H1 (cell line): Measurements from ENCODE around the gene METTL9. TPM values are rescaled to one million over a fixed set of nuclear protein-coding genes. Genes with fewer than 3 reads are reported as not detected.
A peak's percentile ranks its signal among the peaks of the same experiment; 100 is the strongest.

Experiments used
- CTCF ChIA-PET: fragments of 300-600 bp; sonication (Branson Sonifier 250); formaldehyde crosslinking; loops from one replicate; lab custom pipeline; 2021; ENCODE audit not compliant: partially characterized antibody; lab: Charles Lee
- POLR2A ChIA-PET: fragments of 300-600 bp; sonication (Branson Sonifier 250); formaldehyde crosslinking; loops from one replicate; lab custom pipeline; 2021; ENCODE audit warnings: inconsistent platforms; ENCODE audit not compliant: partially characterized antibody; lab: Charles Lee
- DNase-seq, 2 experiments: peaks; one replicate each; pipeline versions ENCODE4 v3.0.0 to v3.0.0-alpha.2; 2010 to 2022; ENCODE audit warnings: low spot score in 2 of 2, low read depth in 1 of 2, mixed read lengths in 1 of 2
- FAIRE-seq: peaks from 2 replicates; lab custom pipeline; 2011; peaks lifted over from hg19 to GRCh38; lab: Jason Lieb, UNC
- H2AFZ ChIP-seq: 2 replicates; pipeline ENCODE4 v1.8.1; 2012; ENCODE audit warnings: low read length, inconsistent platforms
- H2AK5ac ChIP-seq: 2 replicates; pipeline ENCODE4 v1.6.1; 2013; ENCODE audit warnings: low read depth, low read length
- H2BK120ac ChIP-seq: replicated peaks from 2 replicates; pipeline ENCODE3; 2013; ENCODE audit warnings: low read depth, low read length, inconsistent platforms
- H2BK12ac ChIP-seq: 2 replicates; pipeline ENCODE4 v1.6.1; 2013; ENCODE audit warnings: low read depth, low read length
- H2BK15ac ChIP-seq: 2 replicates; pipeline ENCODE4 v1.6.1; 2013; ENCODE audit warnings: low read length
- H2BK20ac ChIP-seq: 2 replicates; pipeline ENCODE4 v1.6.1; 2013; ENCODE audit warnings: low read length
- H2BK5ac ChIP-seq: 2 replicates; pipeline ENCODE4 v1.6.1; 2013; ENCODE audit warnings: low read depth, low read length
- H3K14ac ChIP-seq: 2 replicates; pipeline ENCODE4 v1.6.1; 2013; ENCODE audit warnings: inconsistent platforms; ENCODE audit not compliant: insufficient read length
- H3K18ac ChIP-seq: 2 replicates; pipeline ENCODE4 v1.6.1; 2013; ENCODE audit warnings: low read length; ENCODE audit errors: extremely low read depth
- H3K23ac ChIP-seq: 2 replicates; pipeline ENCODE4 v1.6.1; 2013; ENCODE audit warnings: inconsistent platforms; ENCODE audit not compliant: insufficient read length
- H3K23me2 ChIP-seq: 2 replicates; pipeline ENCODE4 v1.6.1; 2013; ENCODE audit warnings: low read depth, low read length
- H3K27ac ChIP-seq: 2 replicates; pipeline ENCODE4 v1.6.1; 2011; ENCODE audit warnings: low read depth, low read length, inconsistent platforms
- H3K27me3 ChIP-seq, 4 experiments: replicated peaks in 1 of 4; 1 replicate in 1 of 4; 2 replicates in 3 of 4; pipeline versions ENCODE4 v1.6.1 to v1.8.1; 2011 to 2013; ENCODE audit warnings: low read length in 3 of 4, mild to moderate bottlenecking in 3 of 4, inconsistent platforms in 2 of 4, mixed read lengths in 2 of 4, moderate library complexity in 1 of 4; ENCODE audit not compliant: control insufficient read depth in 3 of 4, insufficient read depth in 3 of 4; ENCODE audit errors: extremely low read depth in 1 of 4
- H3K36me3 ChIP-seq, 4 experiments: 2 replicates each; pipeline versions ENCODE4 v1.6.1 to v1.8.1; 2011 to 2013; ENCODE audit warnings: mild to moderate bottlenecking in 4 of 4, low read length in 3 of 4, moderate library complexity in 2 of 4, control low read depth in 1 of 4, inconsistent platforms in 1 of 4; ENCODE audit not compliant: insufficient read depth in 4 of 4, control insufficient read depth in 2 of 4
- H3K4ac ChIP-seq: replicated peaks from 2 replicates; pipeline ENCODE3; 2013; ENCODE audit warnings: low read length, low read depth, mixed read lengths, inconsistent platforms; ENCODE audit not compliant: insufficient read length
- H3K4me1 ChIP-seq, 4 experiments: replicated peaks in 1 of 4; 1 replicate in 1 of 4; 2 replicates in 3 of 4; pipeline versions ENCODE4 v1.6.1 to v1.8.1; 2011 to 2013; ENCODE audit warnings: low read length in 3 of 4, inconsistent platforms in 2 of 4, mixed read lengths in 1 of 4; ENCODE audit not compliant: insufficient read depth in 4 of 4, control insufficient read depth in 3 of 4
- H3K4me2 ChIP-seq, 2 experiments: 2 replicates each; pipeline versions ENCODE4 v1.6.1 to v1.8.1; 2011 to 2013; ENCODE audit warnings: low read depth in 2 of 2, low read length in 2 of 2, control low read depth in 1 of 2, inconsistent platforms in 1 of 2, mild to moderate bottlenecking in 1 of 2; ENCODE audit not compliant: insufficient read depth in 1 of 2
- H3K4me3 ChIP-seq, 4 experiments: fragments of 200-600, 300-600 bp in 1 of 4; sonication (generic), shearing (Covaris generic), sonication (Bioruptor Twin) in 1 of 4; 2 replicates each; pipeline versions ENCODE4 v1.5.1 to v1.8.1; 2011 to 2016; ENCODE audit warnings: low read length in 4 of 4, low read depth in 3 of 4, control low read depth in 2 of 4, inconsistent platforms in 2 of 4, mild to moderate bottlenecking in 2 of 4, mixed read lengths in 1 of 4, moderate library complexity in 1 of 4; ENCODE audit not compliant: insufficient read depth in 2 of 4; ENCODE audit errors: extremely low read depth in 1 of 4
- H3K56ac ChIP-seq: replicated peaks from 2 replicates; pipeline ENCODE3; 2013; ENCODE audit warnings: low read depth, mild to moderate bottlenecking, mixed read lengths, low read length, inconsistent platforms; ENCODE audit not compliant: insufficient read length
- H3K79me1 ChIP-seq: 2 replicates; pipeline ENCODE4 v1.6.1; 2013; ENCODE audit warnings: low read depth, low read length, control low read depth
- H3K79me2 ChIP-seq, 2 experiments: 2 replicates each; pipeline versions ENCODE4 v1.6.1 to v1.8.1; 2012 to 2013; ENCODE audit warnings: low read length in 2 of 2, mild to moderate bottlenecking in 2 of 2, inconsistent platforms in 1 of 2; ENCODE audit not compliant: insufficient read depth in 2 of 2, control insufficient read depth in 1 of 2
- H3K9ac ChIP-seq, 4 experiments: replicated peaks in 1 of 4; 1 replicate in 1 of 4; 2 replicates in 3 of 4; pipeline versions ENCODE4 v1.6.1 to v1.8.1; 2011 to 2013; ENCODE audit warnings: low read depth in 3 of 4, low read length in 3 of 4, control low read depth in 2 of 4, mild to moderate bottlenecking in 2 of 4, moderate library complexity in 2 of 4, inconsistent platforms in 1 of 4; ENCODE audit errors: extremely low read depth in 1 of 4
- H3K9me3 ChIP-seq, 2 experiments: 2 replicates each; pipeline versions ENCODE4 v1.6.1 to v1.8.1; 2012 to 2013; ENCODE audit warnings: mild to moderate bottlenecking in 2 of 2, moderate library complexity in 2 of 2, control low read depth in 1 of 2, inconsistent platforms in 1 of 2, low read depth in 1 of 2, low read length in 1 of 2, mixed read lengths in 1 of 2; ENCODE audit not compliant: insufficient read depth in 2 of 2
- H4K20me1 ChIP-seq, 2 experiments: replicated peaks in 1 of 2; 2 replicates each; pipeline versions ENCODE3 to v1.8.1; 2011 to 2013; ENCODE audit warnings: inconsistent platforms in 2 of 2, low read length in 2 of 2, mild to moderate bottlenecking in 1 of 2; ENCODE audit not compliant: insufficient read depth in 2 of 2, control insufficient read depth in 1 of 2
- H4K5ac ChIP-seq: 2 replicates; pipeline ENCODE4 v1.6.1; 2013; ENCODE audit warnings: low read length, low read depth, mixed read lengths, inconsistent platforms; ENCODE audit not compliant: insufficient read length
- H4K8ac ChIP-seq: 2 replicates; pipeline ENCODE4 v1.8.0; 2013; ENCODE audit warnings: mild to moderate bottlenecking, moderate library complexity, low read length, inconsistent platforms; ENCODE audit not compliant: insufficient read depth; ENCODE audit errors: extremely low read depth
- H4K91ac ChIP-seq: replicated peaks from 2 replicates; pipeline ENCODE3; 2013; ENCODE audit warnings: low read length, mixed read lengths, inconsistent platforms; ENCODE audit not compliant: insufficient read length
- ASH2L ChIP-seq: fragments of 200-600, 300-600 bp; sonication (generic); IDR thresholded peaks from one replicate; pipeline ENCODE4 v1.7.1; 2017; ENCODE audit warnings: low read length
- BACH1 ChIP-seq: IDR thresholded peaks from 2 replicates; pipeline ENCODE4 v1.6.1; 2012; ENCODE audit warnings: low read length, improper control_type of control experiment
- BCL11A ChIP-seq, 2 experiments: IDR thresholded peaks; one replicate each; pipeline ENCODE4 v1.6.1; 2011; ENCODE audit warnings: low read depth in 2 of 2, low read length in 2 of 2, mild to moderate bottlenecking in 2 of 2
- CHD2 ChIP-seq: IDR thresholded peaks from 2 replicates; pipeline ENCODE4 v1.6.1; 2012; ENCODE audit warnings: low read length, improper control_type of control experiment
- CREB1 ChIP-seq: IDR thresholded peaks from 2 replicates; pipeline ENCODE4 v1.6.1; 2012; ENCODE audit warnings: inconsistent platforms
- HDAC6 ChIP-seq: IDR thresholded peaks from one replicate; pipeline ENCODE4 v1.7.1; 2012; ENCODE audit warnings: low read depth, mild to moderate bottlenecking, inconsistent platforms, low read length, moderate library complexity
- NRF1 ChIP-seq: IDR thresholded peaks from 2 replicates; pipeline ENCODE4 v1.6.1; 2011; ENCODE audit warnings: mild to moderate bottlenecking, low read depth, low read length, improper control_type of control experiment
- POLR2A ChIP-seq, 2 experiments: IDR thresholded peaks; 1 replicate in 1 of 2; 2 replicates in 1 of 2; pipeline ENCODE4 v1.6.1; 2011; ENCODE audit warnings: low read depth in 2 of 2, low read length in 2 of 2, mild to moderate bottlenecking in 2 of 2; ENCODE audit errors: control extremely low read depth in 1 of 2
- POLR2AphosphoS5 ChIP-seq: IDR thresholded peaks from 2 replicates; pipeline ENCODE4 v1.6.1; 2011; ENCODE audit warnings: low read depth, low read length
- RNF2 ChIP-seq: fragments of 200-900, 300-1000 bp; sonication (generic); IDR thresholded peaks from 2 replicates; pipeline ENCODE4 v1.7.1; 2016; ENCODE audit warnings: borderline replicate concordance, low read depth, mild to moderate bottlenecking, antibody characterized with exemption, low read length; ENCODE audit not compliant: poor library complexity, severe bottlenecking; ENCODE audit errors: missing control alignments
- SIX5 ChIP-seq: IDR thresholded peaks from 2 replicates; pipeline ENCODE4 v1.6.1; 2011; ENCODE audit warnings: mild to moderate bottlenecking, low read depth, low read length
- SP1 ChIP-seq: IDR thresholded peaks from 2 replicates; pipeline ENCODE4 v1.6.1; 2011; ENCODE audit warnings: low read depth, low read length
- SP4 ChIP-seq: IDR thresholded peaks from 2 replicates; pipeline ENCODE4 v1.6.1; 2012; ENCODE audit warnings: low read length, inconsistent platforms
- TAF7 ChIP-seq: optimal IDR thresholded peaks from 2 replicates; pipeline ENCODE3; 2011; ENCODE audit warnings: low read depth, mild to moderate bottlenecking, inconsistent platforms, low read length, moderate library complexity, borderline replicate concordance
- TEAD4 ChIP-seq: IDR thresholded peaks from 2 replicates; pipeline ENCODE4 v1.6.1; 2012; ENCODE audit warnings: low read depth, low read length, inconsistent platforms, mixed read lengths
- WGBS, 2 experiments: shearing (Covaris generic) in 1 of 2; methylation state at CpG; one replicate each; pipeline versions ENCODE4 v1.1.6 to v1.1.7; 2013 to 2015; ENCODE audit warnings: low lambda C conversion rate in 2 of 2, mixed read lengths in 2 of 2, inconsistent platforms in 1 of 2, low coverage in 1 of 2, missing lambda C conversion rate in 1 of 2; ENCODE audit not compliant: insufficient replicate concordance in 2 of 2, insufficient coverage in 1 of 2, insufficient read length in 1 of 2; ENCODE audit errors: extremely low coverage in 1 of 2, missing lambda C conversion rate in 1 of 2; 5-methylcytosine and 5-hydroxymethylcytosine counted together
- polyA plus RNA-seq, 7 experiments: library from polyadenylated mRNA; depleted of rRNA in 3 of 7; stranded (reverse) in 5 of 7; unstranded in 2 of 7; fragments of >200 nt in 5 of 7; fragments of 200-250 nt in 2 of 7; gene quantifications; 1 replicate in 5 of 7; 2 replicates in 1 of 7; 4 replicates in 1 of 7; pipeline versions ENCODE4 v1.2.1 to v1.2.3, GENCODE V29; 2011 to 2013; ENCODE audit warnings: missing spikeins in 2 of 7, mixed read lengths in 2 of 7
- total RNA-seq: library from RNA; stranded (reverse); fragmentation: NEBNext Ultra II Directional; extraction: Animal tissue kit (Norgen Biotek cat#: 25700); gene quantifications from 2 replicates; pipeline ENCODE4 v1.2.1, GENCODE V29; 2021

Gene METTL9
- total and polyA plus RNA-seq, 2 of the 8 experiments (the other 6 are each of a cell fraction or from before 2014, with no cell fraction given): 45.4 to 112 TPM

GRCh38 chr16:21701271-21701670, 101.9 kb downstream of the METTL9 start:
- Histone ChIP-seq H3K79me2 (no peaks in the 10 kb centered on the region), H2BK15ac (no peak overlapping the region), H3K4me1 (peaks cover 0 to 2% (median 1%) of the 10 kb centered on the region in 4 experiments; a peak in 2 of 7 replicates), H3K9me3 (no peaks in the 10 kb centered on the region), H2BK12ac (no peak overlapping the region), H2BK120ac (no peak overlapping the region), H4K91ac (no peak overlapping the region), H4K5ac (no peak overlapping the region), H3K23me2 (no peaks in the 10 kb centered on the region), H2BK20ac (no peak overlapping the region), H2BK5ac (no peak overlapping the region), H3K36me3 (no peaks in the 10 kb centered on the region), H4K20me1 (no peaks in the 10 kb centered on the region), H3K9ac (no peak overlapping the region), H3K4me3 (no peak overlapping the region), H2AFZ (no peak overlapping the region), H3K4ac (no peak overlapping the region)
- POLR2A ChIA-PET: interaction anchor here (0.6 kb wide), 1 partner anchor 1739 kb away, joined by 3 read pairs; no protein-coding TSS in a partner anchor
- DNase-seq: no peak
- FAIRE-seq: no peak
- no peak for TF ChIP-seq POLR2A (IDR thresholded peaks at IDR 0.05; ENCODE audit: control extremely low read depth in 1 of 2, low read depth in 2 of 2, low read length in 2 of 2)
- no peak for TF ChIP-seq POLR2AphosphoS5
- no peak for TF ChIP-seq SP1
- TF ChIP-seq RNF2: no peak
- TF ChIP-seq CREB1: no peak
- TF ChIP-seq TEAD4: peak; percentile 92
- no peak for TF ChIP-seq TAF7
- TF ChIP-seq SP4: no peak
- no peak for TF ChIP-seq BCL11A (IDR thresholded peaks at IDR 0.05; ENCODE audit: low read depth in 2 of 2, low read length in 2 of 2)
- no peak for TF ChIP-seq ASH2L
- TF ChIP-seq HDAC6: no peak
- TF ChIP-seq NRF1: no peak
- no peak for TF ChIP-seq CHD2
- no peak for TF ChIP-seq BACH1
- 0 out of 2 replicates have a peak, but pooled peaks have one; percentile 9 for TF ChIP-seq SIX5
- TF ChIP-seq, all 59 proteins: peak for 2
- no peaks in the 10 kb centered on the region for H3K79me1 ChIP-seq
- H3K56ac ChIP-seq: no peak overlapping the region
- H3K4me2 ChIP-seq: no peak overlapping the region
- H4K8ac ChIP-seq: no peak overlapping the region
- H3K23ac ChIP-seq: no peak overlapping the region
- H3K18ac ChIP-seq: no peak overlapping the region
- H3K27me3 ChIP-seq: no peaks in the 10 kb centered on the region
- WGBS, 2 experiments: 48% methylated on average over 2 of the region's 2 CpGs; no CpG with 5 or more reads in 1 of the 2 experiments
- H3K14ac ChIP-seq: no peak overlapping the region
- H3K27ac ChIP-seq: no peak overlapping the region
- CTCF ChIA-PET: interaction anchor here (0.7 to 9.9 kb wide), 7 partner anchors 9 to 1044 kb away, joined by 3 to 93 read pairs (median 3); no protein-coding TSS in a partner anchor
- H2AK5ac ChIP-seq: no peak overlapping the region
